ENCODE results near the gene ANGPTL7.

DNA sequence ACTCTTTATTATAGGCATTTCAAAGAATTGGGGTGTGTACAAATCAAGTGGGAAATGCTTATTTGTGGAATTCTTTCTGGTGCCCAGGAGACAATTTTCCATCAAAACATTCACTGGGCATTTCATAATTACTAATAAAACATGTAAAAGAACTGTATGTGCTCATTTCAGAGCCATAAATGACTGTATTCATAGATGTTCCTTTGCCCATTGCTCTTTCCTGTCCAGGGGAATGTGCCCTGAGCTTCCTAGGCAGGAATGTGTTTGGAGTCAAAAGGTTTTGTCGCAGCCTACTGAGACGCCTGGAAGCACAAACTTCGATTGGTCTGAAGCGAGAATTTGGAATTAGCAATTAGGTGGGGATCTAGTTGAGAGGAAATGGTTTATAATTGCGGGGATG lies 45.8 kb upstream of the ANGPTL7 start:
- TF ChIP-seq POLR2A (IDR thresholded peaks at IDR 0.05), result no peak
- TF ChIP-seq, protein P1, sequence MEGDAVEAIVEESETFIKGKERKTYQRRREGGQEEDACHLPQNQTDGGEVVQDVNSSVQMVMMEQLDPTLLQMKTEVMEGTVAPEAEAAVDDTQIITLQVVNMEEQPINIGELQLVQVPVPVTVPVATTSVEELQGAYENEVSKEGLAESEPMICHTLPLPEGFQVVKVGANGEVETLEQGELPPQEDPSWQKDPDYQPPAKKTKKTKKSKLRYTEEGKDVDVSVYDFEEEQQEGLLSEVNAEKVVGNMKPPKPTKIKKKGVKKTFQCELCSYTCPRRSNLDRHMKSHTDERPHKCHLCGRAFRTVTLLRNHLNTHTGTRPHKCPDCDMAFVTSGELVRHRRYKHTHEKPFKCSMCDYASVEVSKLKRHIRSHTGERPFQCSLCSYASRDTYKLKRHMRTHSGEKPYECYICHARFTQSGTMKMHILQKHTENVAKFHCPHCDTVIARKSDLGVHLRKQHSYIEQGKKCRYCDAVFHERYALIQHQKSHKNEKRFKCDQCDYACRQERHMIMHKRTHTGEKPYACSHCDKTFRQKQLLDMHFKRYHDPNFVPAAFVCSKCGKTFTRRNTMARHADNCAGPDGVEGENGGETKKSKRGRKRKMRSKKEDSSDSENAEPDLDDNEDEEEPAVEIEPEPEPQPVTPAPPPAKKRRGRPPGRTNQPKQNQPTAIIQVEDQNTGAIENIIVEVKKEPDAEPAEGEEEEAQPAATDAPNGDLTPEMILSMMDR (IDR thresholded peaks at IDR 0.05), result no peak

Measured in breast epithelium (tissue), 3 donors.